H1 (cell line): ENCODE data around the gene PACSIN2. TPM values are rescaled to one million over a fixed set of nuclear protein-coding genes. Genes with fewer than 3 reads are reported as not detected.

Experiments
- CEBPB ChIP-seq: IDR thresholded peaks from 2 replicates; pipeline ENCODE4 v1.6.1; 2012; ENCODE audit warnings: low read depth, low read length
- KDM5A ChIP-seq: fragments of 200-600 bp; IDR thresholded peaks from 2 replicates; pipeline ENCODE4 v1.7.1; 2012; ENCODE audit warnings: mild to moderate bottlenecking, low read length, inconsistent platforms, mixed read lengths
- SP1 ChIP-seq: IDR thresholded peaks from 2 replicates; pipeline ENCODE4 v1.6.1; 2011; ENCODE audit warnings: low read depth, low read length
- polyA plus RNA-seq, 7 experiments: library from polyadenylated mRNA; depleted of rRNA in 3 of 7; stranded (reverse) in 5 of 7; unstranded in 2 of 7; fragments of >200 nt in 5 of 7; fragments of 200-250 nt in 2 of 7; gene quantifications; 1 replicate in 5 of 7; 2 replicates in 1 of 7; 4 replicates in 1 of 7; pipeline versions ENCODE4 v1.2.1 to v1.2.3, GENCODE V29; 2011 to 2013; ENCODE audit warnings: missing spikeins in 2 of 7, mixed read lengths in 2 of 7
- total RNA-seq: library from RNA; stranded (reverse); fragmentation: NEBNext Ultra II Directional; extraction: Animal tissue kit (Norgen Biotek cat#: 25700); gene quantifications from 2 replicates; pipeline ENCODE4 v1.2.1, GENCODE V29; 2021
- TF ChIP-seq, protein P1 (sequence below), 3 experiments: IDR thresholded peaks; 1 replicate in 2 of 3; 2 replicates in 1 of 3; pipeline versions ENCODE4 v1.5.1 to v1.6.1; 2011; ENCODE audit warnings: low read length in 3 of 3, mild to moderate bottlenecking in 3 of 3, inconsistent platforms in 2 of 3, low read depth in 1 of 3, moderate library complexity in 1 of 3; ENCODE audit not compliant: insufficient read depth in 1 of 3; ENCODE audit errors: control extremely low read depth in 1 of 3
- TF ChIP-seq, protein P2 (sequence below): IDR thresholded peaks from 2 replicates; pipeline ENCODE4 v1.6.1; 2012; ENCODE audit warnings: low read length, inconsistent platforms

The PACSIN2 gene
- total and polyA plus RNA-seq, 2 of the 8 experiments (the other 6 are each of a cell fraction or from before 2014, with no cell fraction given), result 44.8 to 64.2 TPM

- TF ChIP-seq KDM5A (no peak), SP1 (no peak), CEBPB (no peak)
- TF ChIP-seq, protein P1, sequence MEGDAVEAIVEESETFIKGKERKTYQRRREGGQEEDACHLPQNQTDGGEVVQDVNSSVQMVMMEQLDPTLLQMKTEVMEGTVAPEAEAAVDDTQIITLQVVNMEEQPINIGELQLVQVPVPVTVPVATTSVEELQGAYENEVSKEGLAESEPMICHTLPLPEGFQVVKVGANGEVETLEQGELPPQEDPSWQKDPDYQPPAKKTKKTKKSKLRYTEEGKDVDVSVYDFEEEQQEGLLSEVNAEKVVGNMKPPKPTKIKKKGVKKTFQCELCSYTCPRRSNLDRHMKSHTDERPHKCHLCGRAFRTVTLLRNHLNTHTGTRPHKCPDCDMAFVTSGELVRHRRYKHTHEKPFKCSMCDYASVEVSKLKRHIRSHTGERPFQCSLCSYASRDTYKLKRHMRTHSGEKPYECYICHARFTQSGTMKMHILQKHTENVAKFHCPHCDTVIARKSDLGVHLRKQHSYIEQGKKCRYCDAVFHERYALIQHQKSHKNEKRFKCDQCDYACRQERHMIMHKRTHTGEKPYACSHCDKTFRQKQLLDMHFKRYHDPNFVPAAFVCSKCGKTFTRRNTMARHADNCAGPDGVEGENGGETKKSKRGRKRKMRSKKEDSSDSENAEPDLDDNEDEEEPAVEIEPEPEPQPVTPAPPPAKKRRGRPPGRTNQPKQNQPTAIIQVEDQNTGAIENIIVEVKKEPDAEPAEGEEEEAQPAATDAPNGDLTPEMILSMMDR (IDR thresholded peaks at IDR 0.05; ENCODE audit: control extremely low read depth in 1 of 3, insufficient read depth in 1 of 3, low read depth in 1 of 3, low read length in 3 of 3), result no peak
- TF ChIP-seq, protein P2, sequence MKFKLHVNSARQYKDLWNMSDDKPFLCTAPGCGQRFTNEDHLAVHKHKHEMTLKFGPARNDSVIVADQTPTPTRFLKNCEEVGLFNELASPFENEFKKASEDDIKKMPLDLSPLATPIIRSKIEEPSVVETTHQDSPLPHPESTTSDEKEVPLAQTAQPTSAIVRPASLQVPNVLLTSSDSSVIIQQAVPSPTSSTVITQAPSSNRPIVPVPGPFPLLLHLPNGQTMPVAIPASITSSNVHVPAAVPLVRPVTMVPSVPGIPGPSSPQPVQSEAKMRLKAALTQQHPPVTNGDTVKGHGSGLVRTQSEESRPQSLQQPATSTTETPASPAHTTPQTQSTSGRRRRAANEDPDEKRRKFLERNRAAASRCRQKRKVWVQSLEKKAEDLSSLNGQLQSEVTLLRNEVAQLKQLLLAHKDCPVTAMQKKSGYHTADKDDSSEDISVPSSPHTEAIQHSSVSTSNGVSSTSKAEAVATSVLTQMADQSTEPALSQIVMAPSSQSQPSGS, result no peak
These were observed 177.4 kb downstream of the PACSIN2 start (continued) for GRCh38 chr22:42837556-42837955.
